Hepatocyte (in vitro differentiated cells): ENCODE results near the gene TP73. TPM values are rescaled to one million over a fixed set of nuclear protein-coding genes. Genes with fewer than 3 reads are reported as not detected.

Source experiments
- DNase-seq: peaks from one replicate; pipeline ENCODE4 v3.0.0-alpha.2; 2016; ENCODE audit warnings: low spot score
- H2AFZ ChIP-seq: fragments of 200-600 bp; sonication (generic); 2 replicates; pipeline ENCODE4 v1.6.0; 2016; ENCODE audit warnings: antibody characterized with exemption, mild to moderate bottlenecking
- H3K27ac ChIP-seq: fragments of 200-600 bp; sonication (generic); 2 replicates; pipeline ENCODE4 v1.5.1; 2016; ENCODE audit warnings: mild to moderate bottlenecking
- H3K27me3 ChIP-seq: fragments of 200-600 bp; sonication (generic); 2 replicates; pipeline ENCODE4 v1.6.1; 2016
- H3K36me3 ChIP-seq: fragments of 200-600 bp; sonication (generic); replicated peaks from 2 replicates; pipeline ENCODE4 v1.5.1; 2016; ENCODE audit warnings: low read depth; ENCODE audit not compliant: insufficient read depth
- H3K4me1 ChIP-seq: fragments of 200-600 bp; sonication (generic); 2 replicates; pipeline ENCODE4 v1.5.1; 2016; ENCODE audit warnings: mild to moderate bottlenecking, moderate library complexity; ENCODE audit not compliant: insufficient read depth
- H3K4me2 ChIP-seq: fragments of 200-600 bp; sonication (generic); 2 replicates; pipeline ENCODE4 v1.6.0; 2016
- H3K4me3 ChIP-seq: fragments of 200-600 bp; sonication (generic); 2 replicates; pipeline ENCODE4 v1.5.1; 2016; ENCODE audit warnings: mild to moderate bottlenecking
- H3K79me2 ChIP-seq: fragments of 200-600 bp; sonication (generic); 2 replicates; pipeline ENCODE4 v1.6.0; 2017; ENCODE audit warnings: mild to moderate bottlenecking
- H3K9me2 ChIP-seq: fragments of 200-600 bp; sonication (generic); replicated peaks from 2 replicates; pipeline ENCODE4 v1.6.0; 2017; ENCODE audit warnings: mild to moderate bottlenecking; ENCODE audit not compliant: insufficient read depth
- H3K9me3 ChIP-seq: fragments of 200-600 bp; sonication (generic); 2 replicates; pipeline ENCODE4 v1.5.1; 2016; ENCODE audit warnings: low read depth, mild to moderate bottlenecking
- H4K20me1 ChIP-seq: fragments of 200-600 bp; sonication (generic); 2 replicates; pipeline ENCODE4 v1.6.0; 2016; ENCODE audit warnings: mild to moderate bottlenecking; ENCODE audit not compliant: insufficient read depth, poor library complexity, severe bottlenecking
- EZH2 ChIP-seq: fragments of 200-600 bp; sonication (generic); IDR thresholded peaks from 2 replicates; pipeline ENCODE4 v1.6.1; 2016; ENCODE audit warnings: antibody characterized with exemption, mild to moderate bottlenecking, borderline replicate concordance
- EZH2phosphoT487 ChIP-seq: fragments of 200-600 bp; sonication (generic); IDR thresholded peaks from one replicate; pipeline ENCODE4 v1.6.1; 2018; ENCODE audit warnings: antibody characterized with exemption, mild to moderate bottlenecking, low read depth, moderate library complexity; ENCODE audit not compliant: unreplicated experiment, severe bottlenecking
- WGBS: methylation state at CpG from one replicate; pipeline ENCODE4 v1.1.6; 2016; ENCODE audit warnings: low lambda C conversion rate; ENCODE audit errors: missing lambda C conversion rate; 5-methylcytosine and 5-hydroxymethylcytosine counted together
- polyA plus RNA-seq: library from polyadenylated mRNA; unstranded; fragments of >200 nt; fragmentation: Nextera tagmentation; extraction: Ambion mirVana; gene quantifications from 2 replicates; pipeline ENCODE4 v1.2.1, GENCODE V29; 2016
- total RNA-seq: library from RNA; depleted of rRNA; stranded (reverse); fragments of >200 nt; gene quantifications from 2 replicates; pipeline ENCODE4 v1.2.3, GENCODE V29; 2014
- TF ChIP-seq, protein P1 (sequence below): fragments of 200-600 bp; sonication (generic); IDR thresholded peaks from 2 replicates; pipeline ENCODE4 v1.5.1; 2016; ENCODE audit warnings: antibody characterized with exemption, mild to moderate bottlenecking; ENCODE audit not compliant: poor library complexity

The TP73 gene
- total and polyA plus RNA-seq, 2 experiments from 2014 or later = 0.27 to 0.47 TPM

DNA sequence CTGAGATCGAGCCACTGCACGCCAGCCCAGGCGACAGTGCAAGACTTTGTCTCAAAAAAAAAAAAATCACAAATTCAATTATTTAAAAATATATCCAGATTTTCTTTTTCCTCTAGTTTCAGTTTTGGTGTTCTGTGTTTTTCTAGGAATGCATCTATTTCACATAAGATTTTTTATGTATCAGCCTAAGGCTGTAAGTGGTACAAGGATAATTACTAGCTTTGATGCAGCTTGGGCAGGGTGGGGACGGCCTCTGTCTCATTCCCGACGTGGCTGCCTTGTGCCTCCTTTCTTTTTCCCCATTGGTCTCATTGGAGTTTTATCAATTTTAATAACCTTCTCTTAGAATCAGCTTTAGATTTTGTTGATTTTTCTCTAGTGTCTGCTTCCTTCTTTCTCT lies 106.8 kb downstream of the TP73 start:
- no peak overlapping the region for H3K27ac ChIP-seq
- H3K27me3 ChIP-seq = no peaks in the 10 kb centered on the region
- H3K79me2 ChIP-seq = no peaks in the 10 kb centered on the region
- no peaks in the 10 kb centered on the region for H3K9me3 ChIP-seq
- H3K9me2 ChIP-seq = no peaks in the 10 kb centered on the region
- H2AFZ ChIP-seq = no peak overlapping the region
- DNase-seq = no peak
- H3K4me1 ChIP-seq = no peaks in the 10 kb centered on the region
- H3K36me3 ChIP-seq = no peaks in the 10 kb centered on the region
- H3K4me2 ChIP-seq = no peak overlapping the region
- H4K20me1 ChIP-seq = no peaks in the 10 kb centered on the region
- no peak overlapping the region for H3K4me3 ChIP-seq
- WGBS = 86% methylated on average over 6 of the region's 6 CpGs
- TF ChIP-seq, protein P1, sequence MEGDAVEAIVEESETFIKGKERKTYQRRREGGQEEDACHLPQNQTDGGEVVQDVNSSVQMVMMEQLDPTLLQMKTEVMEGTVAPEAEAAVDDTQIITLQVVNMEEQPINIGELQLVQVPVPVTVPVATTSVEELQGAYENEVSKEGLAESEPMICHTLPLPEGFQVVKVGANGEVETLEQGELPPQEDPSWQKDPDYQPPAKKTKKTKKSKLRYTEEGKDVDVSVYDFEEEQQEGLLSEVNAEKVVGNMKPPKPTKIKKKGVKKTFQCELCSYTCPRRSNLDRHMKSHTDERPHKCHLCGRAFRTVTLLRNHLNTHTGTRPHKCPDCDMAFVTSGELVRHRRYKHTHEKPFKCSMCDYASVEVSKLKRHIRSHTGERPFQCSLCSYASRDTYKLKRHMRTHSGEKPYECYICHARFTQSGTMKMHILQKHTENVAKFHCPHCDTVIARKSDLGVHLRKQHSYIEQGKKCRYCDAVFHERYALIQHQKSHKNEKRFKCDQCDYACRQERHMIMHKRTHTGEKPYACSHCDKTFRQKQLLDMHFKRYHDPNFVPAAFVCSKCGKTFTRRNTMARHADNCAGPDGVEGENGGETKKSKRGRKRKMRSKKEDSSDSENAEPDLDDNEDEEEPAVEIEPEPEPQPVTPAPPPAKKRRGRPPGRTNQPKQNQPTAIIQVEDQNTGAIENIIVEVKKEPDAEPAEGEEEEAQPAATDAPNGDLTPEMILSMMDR = no peak
- TF ChIP-seq EZH2 = no peak
- TF ChIP-seq EZH2phosphoT487 = no peak

DNA sequence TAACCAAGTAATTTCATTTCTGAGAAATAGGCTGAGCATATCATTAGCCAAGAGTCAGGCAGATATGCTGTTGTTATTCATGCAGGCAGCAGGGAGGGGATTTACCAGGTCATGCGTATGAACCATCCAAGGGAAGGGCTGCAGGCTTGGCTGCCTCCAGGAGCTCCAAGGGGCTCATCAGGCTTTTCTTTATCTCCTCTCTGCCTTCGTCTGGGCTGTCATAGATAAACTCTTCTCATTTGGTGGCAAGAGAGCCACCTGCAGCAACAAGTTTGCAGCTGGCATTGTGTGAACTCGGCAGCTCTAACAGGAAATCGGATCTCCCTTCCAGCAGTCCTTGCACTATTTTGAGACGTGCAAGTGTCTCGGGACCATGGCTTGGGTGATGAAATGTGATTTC lies 107.5 kb downstream of the TP73 start:
- H3K27ac ChIP-seq = no peak overlapping the region
- no peaks in the 10 kb centered on the region for H4K20me1 ChIP-seq
- no peaks in the 10 kb centered on the region for H3K9me2 ChIP-seq
- H2AFZ ChIP-seq = no peak overlapping the region
- no peaks in the 10 kb centered on the region for H3K36me3 ChIP-seq
- 78% methylated on average over 6 of the region's 6 CpGs for WGBS
- H3K79me2 ChIP-seq = no peaks in the 10 kb centered on the region
- DNase-seq = no peak
- no peak overlapping the region for H3K4me2 ChIP-seq
- TF ChIP-seq EZH2phosphoT487 (no peak), EZH2 (no peak)
- TF ChIP-seq, protein P1 = no peak
- H3K27me3 ChIP-seq = no peaks in the 10 kb centered on the region
- no peak overlapping the region for H3K4me3 ChIP-seq
- H3K9me3 ChIP-seq = no peaks in the 10 kb centered on the region
- H3K4me1 ChIP-seq = no peaks in the 10 kb centered on the region

DNA sequence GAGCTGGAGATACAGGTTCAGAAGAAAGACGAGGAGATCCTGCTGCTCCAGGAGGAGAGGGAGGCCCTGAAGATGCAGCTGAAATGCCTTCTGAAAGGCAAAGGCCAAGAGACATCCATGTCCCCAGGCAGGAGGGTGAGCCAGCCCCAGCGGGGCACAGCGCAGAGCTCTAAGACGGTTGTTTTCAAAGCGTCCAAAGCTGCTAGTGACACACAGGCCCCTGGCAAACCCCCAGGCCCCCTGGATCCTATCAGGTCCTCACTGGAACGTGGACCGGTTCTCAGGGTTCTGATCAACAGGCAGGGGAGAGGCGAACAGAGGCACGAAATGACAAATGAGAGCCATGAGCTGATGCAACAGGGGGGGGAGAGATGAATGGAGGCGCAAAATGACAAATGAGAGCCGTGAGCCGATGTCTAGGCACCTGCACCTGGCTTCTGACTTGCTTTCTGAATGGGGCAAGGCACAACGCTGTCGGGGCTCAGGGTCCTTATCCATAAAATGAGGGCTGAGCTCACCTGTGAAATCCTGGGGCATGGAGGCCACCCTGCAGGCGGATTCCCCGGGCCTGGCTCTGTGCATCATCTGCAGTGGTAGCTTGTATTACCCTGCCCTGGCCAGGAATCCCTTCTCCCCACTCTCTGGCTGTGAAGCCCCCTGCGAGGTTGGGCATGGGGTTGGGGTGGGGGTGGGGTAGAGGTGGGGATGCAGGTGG lies 109.1 kb downstream of the TP73 start:
- Histone ChIP-seq H3K36me3 (no peaks in the 10 kb centered on the region), H3K4me1 (no peaks in the 10 kb centered on the region), H3K27ac (no peak overlapping the region), H3K27me3 (no peaks in the 10 kb centered on the region), H3K9me3 (no peaks in the 10 kb centered on the region), H3K4me3 (no peak overlapping the region), H2AFZ (no peak overlapping the region), H3K79me2 (no peaks in the 10 kb centered on the region), H3K9me2 (no peaks in the 10 kb centered on the region), H3K4me2 (no peak overlapping the region), H4K20me1 (no peaks in the 10 kb centered on the region)
- TF ChIP-seq EZH2phosphoT487 (no peak), EZH2 (no peak)
- TF ChIP-seq, protein P1 = no peak
- 88% methylated on average over 17 of the region's 17 CpGs for WGBS
- no peak for DNase-seq
